Measurements from ENCODE around the gene TSPEAR. TPM values are rescaled to one million over a fixed set of nuclear protein-coding genes. Genes with fewer than 3 reads are reported as not detected.

Gene TSPEAR
- total RNA-seq, 1 donor from 2014 or later = 0.65 TPM

- intact Hi-C loops (cut with DNase I) = no loop called here
- ATAC-seq (no peak), DNase-seq (ENCODE audit: missing footprints) (no peak)
These were observed 186.7 kb downstream of the TSPEAR start for GRCh38 chr21:44524414-44525371.

GRCh38 chr21:44523567-44524413, 187.6 kb downstream of the TSPEAR start:
- ATAC-seq (no peak), DNase-seq (ENCODE audit: missing footprints) (no peak)
- intact Hi-C loops (cut with DNase I) = no loop called here

- intact Hi-C loops (cut with DNase I) = no loop called here
- ATAC-seq (no peak), DNase-seq (ENCODE audit: missing footprints) (no peak)
These were observed 188.6 kb downstream of the TSPEAR start for GRCh38 chr21:44522753-44523204.

- no peak for ATAC-seq
- intact Hi-C loops (cut with DNase I) = no loop called here
- DNase-seq (ENCODE audit: missing footprints) = no peak
These were observed 189.2 kb downstream of the TSPEAR start for GRCh38 chr21:44521928-44522752.

- DNase-seq (ENCODE audit: missing footprints) (no peak), ATAC-seq (no peak)
- intact Hi-C loops (cut with DNase I) = no loop called here
These were observed 190.0 kb downstream of the TSPEAR start for GRCh38 chr21:44521301-44521927.

DNA sequence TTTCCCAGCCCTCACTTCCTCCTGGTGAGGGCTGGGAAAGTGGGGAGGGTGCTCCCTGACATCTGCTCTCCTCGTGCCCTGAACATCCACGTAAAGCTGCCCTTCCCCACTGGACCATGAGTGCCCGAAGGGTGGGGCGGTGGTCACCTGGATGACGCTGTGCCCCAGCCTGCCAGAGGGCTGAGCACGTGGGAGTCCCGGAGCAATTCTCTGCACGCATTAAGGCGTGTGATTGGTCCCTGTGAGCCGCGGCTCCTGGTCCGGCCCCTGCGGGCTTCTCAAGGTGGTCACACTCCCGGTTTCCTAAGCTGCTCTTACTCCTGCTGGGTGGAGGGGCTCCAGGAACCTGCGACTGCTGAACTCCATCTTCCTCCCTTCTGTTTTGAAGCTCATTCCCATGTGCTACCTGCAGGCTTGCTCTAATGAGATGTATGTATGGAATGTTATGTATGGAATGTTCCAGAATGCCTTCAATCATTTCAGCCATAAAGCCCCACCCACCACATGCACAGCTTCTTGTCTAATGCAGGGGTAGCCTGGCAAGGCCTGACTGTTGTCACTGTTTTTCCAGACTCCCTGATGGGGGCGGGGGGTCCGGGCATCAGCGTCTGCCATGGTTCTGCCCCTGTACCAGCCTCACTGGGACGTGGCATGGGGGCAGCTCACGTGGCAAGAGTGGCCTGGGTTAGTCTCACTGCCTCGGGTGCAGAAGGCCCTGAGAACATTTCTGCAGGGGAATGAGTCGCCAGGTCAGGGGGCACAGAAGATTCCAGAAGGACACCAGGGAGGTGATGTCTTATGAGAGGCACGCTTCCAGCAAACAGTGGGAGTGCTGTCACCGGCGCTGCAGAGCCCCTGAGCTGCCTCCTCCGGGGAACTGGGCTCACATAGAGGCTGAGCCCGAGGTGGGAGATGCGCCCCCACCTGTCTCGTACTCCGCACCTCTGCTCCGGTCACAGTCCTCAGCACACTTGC, 190.8 kb downstream of the TSPEAR start:
- DNase-seq (ENCODE audit: missing footprints) (no peak), ATAC-seq (no peak)
- intact Hi-C loops (cut with DNase I) = no loop called here

DNA sequence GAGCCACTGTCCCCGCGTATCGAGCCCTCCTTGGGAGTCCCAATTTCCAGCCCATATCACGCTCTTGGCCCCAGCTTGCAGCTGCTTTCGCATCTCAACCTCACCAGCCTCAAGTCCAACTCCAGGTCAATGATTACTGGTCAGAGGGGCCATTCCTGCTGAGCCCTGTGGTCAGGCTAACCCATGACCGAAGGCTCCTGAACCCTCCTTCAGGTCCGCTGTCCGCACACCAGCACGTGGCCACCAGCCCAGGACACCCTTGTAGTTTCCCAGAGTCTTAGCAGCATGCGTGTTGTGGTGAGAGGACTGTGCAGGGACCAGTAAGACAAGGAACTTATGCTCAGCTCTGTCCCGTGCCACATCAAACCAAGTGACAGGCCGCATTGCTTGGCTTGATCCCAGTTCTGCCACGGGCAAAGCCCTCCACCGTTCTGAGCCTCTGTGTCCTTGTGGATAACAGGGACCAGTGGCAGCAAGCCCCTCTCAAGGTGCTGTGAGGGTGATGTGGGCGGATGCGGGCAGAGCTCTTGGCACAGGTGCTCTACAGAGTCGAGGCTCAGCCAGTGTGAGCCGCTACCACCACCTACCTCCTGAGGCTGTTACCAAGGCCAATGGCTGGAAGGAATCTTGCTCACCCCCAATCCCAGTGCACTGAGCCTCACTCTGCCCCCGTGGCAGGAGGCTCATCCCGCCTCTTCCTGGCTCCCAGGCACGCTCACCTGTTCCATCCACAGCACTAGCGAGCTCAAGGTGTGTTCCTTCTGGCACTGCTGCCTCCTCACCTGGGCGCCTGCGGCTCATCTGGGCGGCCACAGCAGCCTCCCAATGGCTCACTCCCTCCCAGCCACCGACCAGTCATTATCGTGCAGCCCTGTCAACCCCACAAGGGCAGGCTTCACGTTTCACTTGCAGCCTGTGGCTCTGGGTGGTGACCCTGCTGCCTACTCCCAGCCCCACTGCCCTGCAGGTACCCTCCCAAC, 191.7 kb downstream of the TSPEAR start:
- DNase-seq (ENCODE audit: missing footprints) = no peak
- intact Hi-C loops (cut with DNase I) = loop anchor here (10.0 kb wide), 3 partner anchors 225 to 395 kb away; no protein-coding TSS in a partner anchor
- no peak for ATAC-seq

GRCh38 chr21:44518686-44519085, 192.7 kb downstream of the TSPEAR start:
- no peak for ATAC-seq

GRCh38 chr21:44517175-44517899, 194.0 kb downstream of the TSPEAR start:
- ATAC-seq (no peak), DNase-seq (ENCODE audit: missing footprints) (no peak)
- intact Hi-C loops (cut with DNase I) = loop anchor here (10.0 kb wide), 3 partner anchors 227 to 397 kb away; no protein-coding TSS in a partner anchor

More at GRCh38 chr21:44518686-44519085, 192.7 kb downstream of the TSPEAR start:
- intact Hi-C loops (cut with DNase I) = loop anchor here (10.0 kb wide), 3 partner anchors 226 to 396 kb away; no protein-coding TSS in a partner anchor
- DNase-seq (ENCODE audit: missing footprints) = no peak

DNA sequence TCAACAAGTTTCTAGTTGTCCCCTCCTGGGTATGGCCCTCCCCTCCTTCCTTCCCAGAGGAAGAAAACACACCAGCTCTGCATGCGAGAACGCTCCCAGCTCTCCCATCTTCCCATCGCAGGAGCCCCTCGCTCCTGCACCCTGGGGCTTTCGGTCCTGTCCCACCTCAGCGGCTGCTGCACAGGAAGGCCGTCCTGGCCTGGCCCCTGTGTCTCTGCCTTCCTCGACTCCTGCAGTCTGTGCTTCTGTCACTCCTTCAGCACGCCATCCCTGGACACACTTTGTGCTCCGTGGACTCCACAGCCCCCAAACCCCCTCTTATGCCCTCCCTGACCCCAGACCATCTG, 194.6 kb downstream of the TSPEAR start:
- intact Hi-C loops (cut with DNase I) = loop anchor here (10.0 kb wide), 3 partner anchors 228 to 398 kb away; no protein-coding TSS in a partner anchor
- ATAC-seq (no peak), DNase-seq (ENCODE audit: missing footprints) (no peak)

DNA sequence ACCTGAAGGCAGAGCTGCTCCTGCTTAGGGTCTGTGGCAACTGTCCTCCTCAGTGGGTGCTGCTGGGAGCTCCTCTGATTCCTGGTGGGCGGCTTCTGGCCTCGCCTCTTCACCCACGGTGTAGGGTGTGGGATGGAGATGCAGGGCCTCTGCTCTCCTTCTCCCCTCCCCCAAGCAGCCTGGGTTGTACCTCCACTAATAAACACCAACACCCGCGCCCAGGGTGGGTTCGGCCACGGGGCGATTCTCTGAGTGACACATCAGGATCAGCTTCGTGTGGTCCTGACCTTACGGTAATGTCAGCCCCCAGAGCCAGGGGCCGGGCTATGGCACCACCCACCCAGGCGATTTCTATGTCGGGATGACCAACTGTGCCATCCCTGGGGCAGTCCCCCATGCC, 195.0 kb downstream of the TSPEAR start:
- intact Hi-C loops (cut with DNase I) = loop anchor here (10.0 kb wide), 3 partner anchors 228 to 398 kb away; no protein-coding TSS in a partner anchor
- no peak for DNase-seq (ENCODE audit: missing footprints)
- ATAC-seq = no peak

GRCh38 chr21:44515359-44516165, 195.8 kb downstream of the TSPEAR start:
- intact Hi-C loops (cut with DNase I) = loop anchor here (10.0 kb wide), 3 partner anchors 229 to 399 kb away; no protein-coding TSS in a partner anchor
- DNase-seq (ENCODE audit: missing footprints) (no peak), ATAC-seq (no peak)

- ATAC-seq = no peak
- DNase-seq (ENCODE audit: missing footprints) = no peak
- intact Hi-C loops (cut with DNase I) = loop anchor here (10.0 kb wide), 3 partner anchors 230 to 400 kb away; no protein-coding TSS in a partner anchor
These were observed 196.5 kb downstream of the TSPEAR start for GRCh38 chr21:44514746-44515358.

GRCh38 chr21:44514218-44514520, 197.2 kb downstream of the TSPEAR start:
- ATAC-seq = no peak
- no peak for DNase-seq (ENCODE audit: missing footprints)
- intact Hi-C loops (cut with DNase I) = loop anchor here (10.0 kb wide), 3 partner anchors 231 to 401 kb away; no protein-coding TSS in a partner anchor

All from Right ventricle myocardium inferior (tissue), 1 donor.